Measurements from ENCODE around the gene CCDC24.

Gene CCDC24

GRCh38 chr1:44000122-44000665, 8.8 kb downstream of the CCDC24 start:
- no peak for DNase-seq

DNA sequence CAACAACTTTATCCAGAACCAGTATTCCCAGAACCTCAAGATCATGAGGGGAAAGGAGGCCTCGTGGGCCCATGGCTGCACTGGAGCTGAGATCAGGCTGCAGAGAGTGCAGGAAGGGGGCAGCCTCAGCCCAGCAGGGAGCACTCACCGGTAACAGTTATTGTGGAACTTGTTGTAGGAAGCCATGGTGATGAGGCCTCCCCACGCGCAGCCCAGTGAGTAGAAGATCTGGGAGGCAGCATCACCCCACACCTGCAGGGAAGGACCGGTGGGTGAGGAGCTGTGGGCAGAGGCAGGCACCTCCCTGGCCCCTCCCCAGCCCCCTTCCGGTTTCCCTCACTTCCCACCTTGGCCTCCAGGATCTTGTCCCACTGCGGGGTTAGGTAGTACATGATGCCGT, 10.8 kb downstream of the CCDC24 start:
- no peak for DNase-seq

DNA sequence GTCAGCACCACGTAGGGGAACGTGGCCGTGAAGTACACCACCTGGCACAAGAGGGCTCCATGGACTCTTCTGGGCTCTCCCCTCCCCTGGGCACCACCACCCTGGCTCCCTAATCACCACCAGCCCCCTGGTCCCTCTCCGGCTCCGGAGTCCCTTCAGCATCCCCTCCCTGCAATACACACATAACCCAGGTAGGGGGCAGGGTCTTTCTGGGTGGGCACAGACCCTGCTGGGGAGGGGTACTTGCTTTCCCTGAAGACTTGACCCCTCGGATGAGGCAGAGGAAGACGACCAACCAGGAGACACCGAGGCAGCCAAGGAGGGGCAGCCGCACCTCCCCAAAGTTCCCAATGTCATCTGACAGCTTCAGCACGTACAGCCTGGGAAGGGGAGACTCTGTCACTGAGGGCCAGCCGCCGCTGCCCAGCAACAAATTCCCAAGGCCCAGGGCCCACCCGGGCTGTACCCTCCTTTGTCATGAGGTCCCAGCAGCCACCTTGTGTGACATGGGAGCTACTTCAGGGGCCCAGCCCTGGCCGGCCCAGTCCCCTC, 11.3 kb downstream of the CCDC24 start:
- no peak for DNase-seq

DNA sequence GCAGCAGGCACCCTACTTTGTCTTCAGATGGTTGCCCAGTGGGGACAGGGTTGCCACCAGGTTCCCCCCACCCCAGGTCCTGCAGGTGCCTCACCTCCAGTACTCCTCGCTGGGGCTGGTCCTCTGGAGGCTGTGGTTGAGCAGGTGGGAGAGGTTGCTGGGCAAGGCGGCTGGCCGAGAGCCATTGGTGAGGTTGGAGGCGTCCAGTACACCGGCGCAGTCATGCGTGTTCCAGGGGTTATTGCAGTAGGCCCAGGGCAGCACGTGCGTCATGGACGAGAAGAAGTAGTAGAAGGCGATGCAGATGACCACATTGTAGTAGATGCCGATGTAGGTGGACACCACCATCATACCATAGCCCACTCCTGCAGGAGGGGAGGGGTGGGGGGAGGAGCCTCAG, 16.9 kb downstream of the CCDC24 start:
- no peak for DNase-seq

DNA sequence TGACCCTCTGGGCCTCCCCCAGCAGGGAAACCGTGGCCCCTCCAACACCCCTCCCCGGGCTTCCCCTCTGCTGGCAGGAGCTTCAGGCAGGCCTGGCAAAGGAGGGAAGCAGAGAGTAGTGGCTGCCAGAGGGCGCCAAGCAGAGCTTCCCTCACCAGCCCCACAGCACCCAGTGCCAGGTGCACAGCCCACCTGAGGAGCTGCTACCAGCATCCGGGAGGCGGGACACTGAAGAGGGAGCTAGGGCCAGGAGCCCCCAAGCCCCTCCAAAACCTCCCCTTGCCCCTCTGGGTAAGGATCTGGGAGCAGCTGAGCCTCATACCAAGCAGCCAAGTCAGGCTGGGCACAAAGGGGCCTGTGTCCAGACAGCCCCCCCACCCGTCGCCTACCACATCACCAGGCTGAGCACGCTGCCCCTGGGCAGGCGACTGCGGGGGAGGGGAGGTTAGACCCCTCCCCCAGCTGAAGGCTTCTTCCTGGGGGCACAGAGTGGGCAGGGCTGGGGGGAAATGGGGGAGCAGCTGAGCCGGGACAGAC, 19.6 kb downstream of the CCDC24 start:
- DNase-seq: no peak

GRCh38 chr1:44012404-44012803, 21.0 kb downstream of the CCDC24 start:
- DNase-seq: no peak

GRCh38 chr1:44012941-44013609, 21.7 kb downstream of the CCDC24 start:
- DNase-seq: no peak

GRCh38 chr1:44013949-44014348, 22.6 kb downstream of the CCDC24 start:
- no peak for DNase-seq

DNA sequence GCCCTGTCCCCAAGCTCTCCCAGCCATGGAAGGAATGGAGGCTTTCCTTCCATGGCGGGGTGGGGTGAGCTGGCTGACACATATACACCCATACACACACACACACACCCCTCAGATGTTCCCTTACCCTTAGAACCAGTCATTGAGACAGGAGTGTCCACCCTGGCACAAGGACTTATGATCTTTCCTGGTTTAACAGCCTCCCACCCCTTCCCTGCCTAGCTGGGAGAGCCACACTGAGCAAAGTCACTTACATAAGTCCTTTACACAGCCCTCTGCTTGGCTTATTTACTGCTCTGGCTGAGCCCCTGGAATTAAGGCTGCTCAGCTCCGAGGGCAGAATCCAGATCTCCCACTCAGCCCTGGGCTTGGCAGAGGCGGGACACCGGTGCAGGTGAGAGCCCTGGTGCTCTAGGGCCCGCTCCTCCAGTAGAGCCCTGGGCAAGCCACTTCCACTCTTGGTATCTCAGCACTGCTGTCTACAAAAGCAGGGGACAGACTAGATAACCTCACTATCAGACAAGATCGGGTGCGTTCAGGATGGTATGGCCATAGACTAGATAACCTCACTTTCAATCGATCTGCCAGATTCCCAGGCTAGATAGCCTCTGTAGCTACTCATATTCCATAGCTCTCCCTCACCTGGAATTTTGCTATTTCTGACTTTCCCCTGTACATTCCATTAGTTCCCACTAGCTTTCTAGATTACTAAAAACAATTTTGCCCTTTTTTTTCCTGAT, 23.1 kb downstream of the CCDC24 start:
- no peak for DNase-seq

DNA sequence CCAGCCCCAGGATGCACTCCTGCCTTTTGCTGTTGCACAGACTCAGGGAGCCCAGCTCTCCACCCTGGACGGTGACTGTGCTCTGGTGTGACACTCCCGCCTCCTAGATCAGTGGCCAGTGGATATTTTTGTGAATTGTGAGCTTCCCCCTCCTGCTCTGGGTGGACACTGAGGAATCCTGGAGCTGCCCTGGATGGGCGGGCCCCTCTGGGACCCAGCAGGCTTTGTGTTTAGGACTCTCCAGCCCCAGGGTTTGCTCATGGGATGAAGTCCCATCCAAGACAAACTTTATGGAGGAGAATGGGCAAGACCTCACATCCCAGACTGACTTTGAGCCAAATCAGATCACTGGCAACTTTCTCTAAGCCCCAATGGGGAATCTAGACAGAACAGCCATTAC, 23.8 kb downstream of the CCDC24 start:
- no peak for DNase-seq

- no peak for DNase-seq
These were observed 24.9 kb downstream of the CCDC24 start for GRCh38 chr1:44016041-44016889.

DNA sequence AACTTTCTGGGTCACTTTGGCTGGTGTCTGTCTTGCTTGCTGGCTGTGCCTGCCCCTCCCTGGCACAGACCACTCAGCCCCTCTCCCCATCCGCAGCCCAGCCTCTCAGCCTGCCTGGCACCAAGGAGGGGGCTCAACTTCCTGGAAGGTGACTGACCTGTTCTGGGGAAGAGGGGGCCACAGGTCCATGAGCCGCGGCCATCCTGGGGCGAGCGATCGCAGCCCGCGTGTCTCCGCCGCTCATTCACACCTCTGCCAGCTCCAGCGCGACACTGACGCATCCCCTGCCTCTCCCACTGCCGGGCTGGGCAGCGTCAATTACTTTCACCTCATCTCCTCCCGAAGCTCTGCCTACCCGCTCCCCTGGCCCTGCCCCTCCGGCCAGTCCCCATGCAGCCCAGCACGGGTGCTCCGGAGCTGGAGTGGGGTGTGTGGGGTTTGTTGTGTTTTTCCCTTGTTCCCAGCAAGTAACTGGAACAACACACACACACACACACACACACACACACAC, 25.5 kb downstream of the CCDC24 start:
- DNase-seq: no peak

- no peak for DNase-seq
These were observed 28.1 kb downstream of the CCDC24 start for GRCh38 chr1:44019466-44019948.

DNA sequence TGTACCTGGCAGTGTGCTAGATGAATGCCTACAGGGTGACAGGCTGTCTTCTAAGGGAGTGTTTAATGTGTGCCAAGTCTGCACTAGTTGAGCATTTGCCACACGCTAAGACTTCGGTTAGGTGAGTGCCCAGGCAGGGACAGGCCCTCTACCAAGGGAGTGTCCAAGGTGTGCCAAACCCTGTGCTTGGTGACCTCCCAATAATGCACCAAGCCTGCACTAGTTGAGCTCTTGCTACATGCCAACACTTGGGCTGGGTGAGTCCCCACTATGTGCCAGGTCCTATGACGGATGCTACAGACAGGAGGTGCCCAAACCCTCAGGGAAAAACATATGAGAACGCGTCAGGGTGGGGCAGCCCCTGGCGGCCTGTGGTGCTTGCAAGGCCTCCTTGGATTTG, 29.1 kb downstream of the CCDC24 start:
- no peak for DNase-seq

- no peak for DNase-seq
These were observed 29.8 kb downstream of the CCDC24 start for GRCh38 chr1:44021156-44021555.

DNA sequence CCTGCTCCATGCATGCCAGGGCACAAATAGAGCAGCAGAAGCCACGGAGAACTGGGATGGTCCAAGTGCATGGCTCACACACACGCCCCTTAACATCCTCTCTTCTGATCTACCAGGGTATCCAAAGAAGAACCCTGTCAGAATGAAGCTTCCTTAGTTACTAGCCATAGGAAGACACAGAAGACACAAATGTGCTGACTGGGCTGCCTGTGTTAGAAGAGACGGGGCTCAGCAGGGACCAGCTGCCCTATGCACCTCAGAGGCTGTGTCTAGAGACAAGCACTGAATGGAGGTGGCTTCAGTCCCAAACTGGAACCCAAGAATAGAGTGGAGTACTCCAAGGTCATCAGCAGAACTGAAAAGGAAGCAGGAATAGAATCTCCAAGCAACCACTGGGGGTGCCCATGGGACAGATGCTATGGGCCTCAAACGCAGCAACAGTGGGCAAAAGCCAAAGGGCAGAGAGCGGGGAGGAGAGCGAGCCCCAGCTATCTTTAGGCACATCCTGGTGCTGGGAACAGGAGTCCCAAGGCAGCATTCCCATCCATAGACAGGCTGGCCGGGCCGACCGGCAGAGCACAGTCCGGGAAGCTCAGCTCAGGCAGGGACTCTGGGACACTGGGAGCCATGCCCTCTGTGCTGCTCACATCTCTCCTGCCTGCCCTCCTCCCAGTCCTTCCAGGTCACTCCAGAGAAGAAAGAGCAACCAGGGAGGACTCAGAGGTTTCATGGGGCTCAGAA, 30.4 kb downstream of the CCDC24 start:
- DNase-seq: no peak

GRCh38 chr1:44024031-44024902, 32.9 kb downstream of the CCDC24 start:
- no peak for DNase-seq

- DNase-seq: no peak
These were observed 33.6 kb downstream of the CCDC24 start for GRCh38 chr1:44024903-44025525.

GRCh38 chr1:44025816-44026215, 34.4 kb downstream of the CCDC24 start:
- no peak for DNase-seq

DNA sequence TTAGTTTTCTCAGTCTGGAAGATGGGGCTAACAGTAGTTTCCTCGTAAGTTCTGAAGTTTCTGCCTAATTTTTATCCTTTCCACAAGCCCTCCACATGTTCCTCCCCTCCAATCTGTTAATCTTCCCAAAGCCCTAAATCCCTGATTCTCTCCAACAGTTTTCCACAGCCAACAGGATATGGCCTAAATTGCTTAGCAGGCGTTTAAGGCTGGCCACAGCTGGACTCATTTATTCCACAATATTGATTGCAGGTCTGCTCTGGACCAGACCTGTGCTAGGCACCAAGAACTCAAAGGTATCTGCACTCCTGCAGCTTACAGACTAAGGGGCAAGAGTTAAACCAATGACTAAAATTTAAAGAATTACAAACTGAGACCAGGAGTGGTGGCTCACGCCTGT, 35.9 kb downstream of the CCDC24 start:
- DNase-seq: no peak

Measured in activated CD4-positive, CD25-positive, alpha-beta regulatory T cell treated with anti-CD3 and anti-CD28 coated beads, Interleukin-2, amount 50 U/mL, for 72 hours (primary cell).